Kidney (tissue), 14 donors: ENCODE measurements around the gene TRMT6. TPM values are rescaled to one million over a fixed set of nuclear protein-coding genes. Genes with fewer than 3 reads are reported as not detected.

Experiments used
- DNase-seq, 5 donors: peaks; one replicate each; pipeline ENCODE4 v3.0.0-alpha.2; 2013 to 2020
- FAIRE-seq: peaks from 2 replicates; lab custom pipeline; 2012; peaks lifted over from hg19 to GRCh38; lab: Jason Lieb, UNC
- H3K27ac ChIP-seq, 2 donors: one replicate each; pipeline ENCODE4 v1.7.0; 2013; ENCODE audit warnings: low read depth in 2 of 2, low read length in 2 of 2, inconsistent platforms in 1 of 2
- H3K27me3 ChIP-seq: one replicate; pipeline ENCODE4 v1.7.1; 2013; ENCODE audit warnings: low read length, inconsistent platforms; ENCODE audit not compliant: control insufficient read depth, insufficient read depth
- H3K36me3 ChIP-seq, 3 donors: one replicate each; pipeline versions ENCODE4 v1.7.0 to v1.7.1; 2013; ENCODE audit warnings: low read length in 3 of 3, control low read depth in 1 of 3, inconsistent platforms in 1 of 3; ENCODE audit not compliant: insufficient read depth in 3 of 3, control insufficient read depth in 2 of 3
- H3K4me1 ChIP-seq, 3 donors: one replicate each; pipeline versions ENCODE4 v1.7.0 to v1.7.1; 2013; ENCODE audit warnings: low read length in 3 of 3, inconsistent platforms in 1 of 3, low read depth in 1 of 3; ENCODE audit not compliant: control insufficient read depth in 2 of 3, insufficient read depth in 2 of 3
- H3K4me3 ChIP-seq, 3 donors: one replicate each; pipeline versions ENCODE4 v1.7.0 to v1.8.1; 2013; ENCODE audit warnings: low read length in 3 of 3, control low read depth in 1 of 3, inconsistent platforms in 1 of 3
- H3K9ac ChIP-seq, 3 donors: one replicate each; pipeline versions ENCODE4 v1.7.0 to v1.7.1; 2013; ENCODE audit warnings: low read length in 3 of 3, control low read depth in 1 of 3, inconsistent platforms in 1 of 3
- H3K9me3 ChIP-seq, 3 donors: one replicate each; pipeline versions ENCODE4 v1.7.0 to v1.7.1; 2013; ENCODE audit warnings: low read length in 3 of 3, control low read depth in 1 of 3, inconsistent platforms in 1 of 3; ENCODE audit not compliant: control insufficient read depth in 2 of 3, insufficient read depth in 1 of 3
- intact Hi-C: fragments of 100-400 bp; cut with DNase I; formaldehyde crosslinking; loops from one replicate; pipeline ENCODE4 v1.11.1; 2022
- polyA plus RNA-seq: library from polyadenylated mRNA; stranded (reverse); fragments of 350-450 nt; fragmentation: Illumina TruSeq; extraction: RNeasy Lipid Tissue Mini Kit (QIAGEN cat#74804); gene quantifications from one replicate; pipeline ENCODE4 v1.2.3, GENCODE V29; 2014; ENCODE audit warnings: low read depth, low replicate concordance; ENCODE audit not compliant: insufficient read depth
- total RNA-seq: library from RNA; stranded (reverse); fragmentation: NEBNext Ultra II Directional; extraction: Animal tissue kit (Norgen Biotek cat#: 25700); gene quantifications from one replicate; pipeline ENCODE4 v1.2.1, GENCODE V29; 2021
- TF ChIP-seq, protein P1 (sequence below): IDR thresholded peaks from 3 replicates; pipeline ENCODE4 v1.5.1; 2012; ENCODE audit warnings: mild to moderate bottlenecking, moderate library complexity, borderline replicate concordance; ENCODE audit not compliant: insufficient read depth; ENCODE audit errors: extremely low read depth
- donor health status: control.
- donor health status: control.
- donor health status: control.
- donor health status: control.
- donor health status: control.
- donor health status: DM: yes; HTN: yes; CAD: no.
- donor health status: Normal renal cell carcinoma (clear cell type).

Gene TRMT6
- total and polyA plus RNA-seq, 2 donors from 2014 or later = 9.1 to 12.3 TPM

- no peaks in the 10 kb centered on the region for H3K27me3 ChIP-seq
- TF ChIP-seq, protein P1, sequence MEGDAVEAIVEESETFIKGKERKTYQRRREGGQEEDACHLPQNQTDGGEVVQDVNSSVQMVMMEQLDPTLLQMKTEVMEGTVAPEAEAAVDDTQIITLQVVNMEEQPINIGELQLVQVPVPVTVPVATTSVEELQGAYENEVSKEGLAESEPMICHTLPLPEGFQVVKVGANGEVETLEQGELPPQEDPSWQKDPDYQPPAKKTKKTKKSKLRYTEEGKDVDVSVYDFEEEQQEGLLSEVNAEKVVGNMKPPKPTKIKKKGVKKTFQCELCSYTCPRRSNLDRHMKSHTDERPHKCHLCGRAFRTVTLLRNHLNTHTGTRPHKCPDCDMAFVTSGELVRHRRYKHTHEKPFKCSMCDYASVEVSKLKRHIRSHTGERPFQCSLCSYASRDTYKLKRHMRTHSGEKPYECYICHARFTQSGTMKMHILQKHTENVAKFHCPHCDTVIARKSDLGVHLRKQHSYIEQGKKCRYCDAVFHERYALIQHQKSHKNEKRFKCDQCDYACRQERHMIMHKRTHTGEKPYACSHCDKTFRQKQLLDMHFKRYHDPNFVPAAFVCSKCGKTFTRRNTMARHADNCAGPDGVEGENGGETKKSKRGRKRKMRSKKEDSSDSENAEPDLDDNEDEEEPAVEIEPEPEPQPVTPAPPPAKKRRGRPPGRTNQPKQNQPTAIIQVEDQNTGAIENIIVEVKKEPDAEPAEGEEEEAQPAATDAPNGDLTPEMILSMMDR = no peak
- H3K9me3 ChIP-seq = no peaks in the 10 kb centered on the region
- DNase-seq (no peak), FAIRE-seq (no peak)
- no peak overlapping the region for H3K27ac ChIP-seq
- intact Hi-C loops = no loop called here
- no peaks in the 10 kb centered on the region for H3K4me1 ChIP-seq
- no peaks in the 10 kb centered on the region for H3K36me3 ChIP-seq
- no peak overlapping the region for H3K9ac ChIP-seq
- no peak overlapping the region for H3K4me3 ChIP-seq
Observed at GRCh38 chr20:5913166-5913565, 37.2 kb downstream of the TRMT6 start.

DNA sequence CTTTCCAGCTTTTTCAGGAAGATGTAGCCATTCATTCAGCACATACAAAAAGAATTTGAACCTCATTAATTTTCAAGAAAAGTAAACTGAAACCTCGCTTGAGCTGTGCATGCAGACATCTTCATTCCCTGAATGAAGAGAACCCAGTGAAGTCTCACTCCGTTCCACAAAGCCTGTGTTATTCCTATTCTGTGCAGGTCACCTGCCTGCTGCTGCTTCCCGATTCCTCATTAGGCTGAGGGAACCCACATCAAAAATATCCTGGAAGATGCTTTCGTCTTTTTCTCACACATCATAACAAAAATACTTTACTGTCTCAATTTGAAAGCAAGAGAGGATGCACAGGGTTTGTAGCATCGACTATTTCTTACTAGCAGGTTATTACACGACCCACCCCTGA lies 40.1 kb downstream of the TRMT6 start:
- DNase-seq (no peak), FAIRE-seq (no peak)
- Histone ChIP-seq H3K9ac (no peak overlapping the region), H3K27ac (no peak overlapping the region), H3K36me3 (no peaks in the 10 kb centered on the region), H3K4me1 (no peaks in the 10 kb centered on the region), H3K27me3 (no peaks in the 10 kb centered on the region), H3K4me3 (no peak overlapping the region), H3K9me3 (no peaks in the 10 kb centered on the region)
- intact Hi-C loops = no loop called here
- TF ChIP-seq, protein P1 = no peak

DNA sequence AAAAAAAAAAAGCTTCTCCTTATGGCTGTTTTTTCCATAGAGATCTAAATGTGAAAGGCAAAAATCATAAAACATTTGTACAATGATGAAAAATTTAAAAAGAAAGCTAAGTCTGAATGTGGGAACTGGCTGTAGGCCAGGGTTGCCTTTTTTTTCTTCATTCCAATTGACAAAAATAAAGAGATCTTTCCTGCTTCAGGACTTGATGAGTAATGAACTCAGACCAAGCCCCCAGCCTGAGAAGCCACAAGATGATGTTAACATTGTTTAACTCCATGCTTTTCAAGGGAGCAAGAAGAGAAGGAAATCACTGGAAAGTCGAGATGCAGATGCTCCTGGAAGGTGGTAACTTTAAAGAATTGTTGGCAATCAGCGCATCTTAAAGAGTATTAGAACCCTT lies 41.4 kb downstream of the TRMT6 start:
- Histone ChIP-seq H3K27ac (no peak overlapping the region), H3K36me3 (no peaks in the 10 kb centered on the region), H3K27me3 (no peaks in the 10 kb centered on the region), H3K4me1 (no peaks in the 10 kb centered on the region), H3K4me3 (no peak overlapping the region), H3K9ac (no peak overlapping the region), H3K9me3 (no peaks in the 10 kb centered on the region)
- intact Hi-C loops = no loop called here
- DNase-seq = no peak
- no peak for FAIRE-seq
- TF ChIP-seq, protein P1 = no peak

- no peaks in the 10 kb centered on the region for H3K36me3 ChIP-seq
- TF ChIP-seq, protein P1 = no peak
- FAIRE-seq = no peak
- no peaks in the 10 kb centered on the region for H3K27me3 ChIP-seq
- no peaks in the 10 kb centered on the region for H3K9me3 ChIP-seq
- no peak overlapping the region for H3K4me3 ChIP-seq
- no peak overlapping the region for H3K9ac ChIP-seq
- H3K4me1 ChIP-seq = no peaks in the 10 kb centered on the region
- no peak for DNase-seq
- H3K27ac ChIP-seq = no peak overlapping the region
- intact Hi-C loops = no loop called here
Observed at GRCh38 chr20:5900908-5901307, 49.4 kb downstream of the TRMT6 start.
